ENCODE measurements around the gene RAB3IL1.

RAB3IL1 gene

GRCh38 chr11:61949169-61950034 lies 32.0 kb upstream of the RAB3IL1 start:
- no peaks in the 10 kb centered on the region for H3K9me3 ChIP-seq (replicated peaks in 1 of 11)
- H3K27me3 ChIP-seq: peaks cover 0 to 4% (median 0%) of the 10 kb centered on the region in 11 experiments; a peak in 8 of 22 replicates
- H3K4me3 ChIP-seq: no peak overlapping the region
- peak in 1 of 11 experiments; percentile 9; a peak in 1 of 22 replicates for TF ChIP-seq Cebpa-rat (IDR thresholded peaks at IDR 0.05)
- no peaks in the 10 kb centered on the region for H3K36me3 ChIP-seq
- H3K4me2 ChIP-seq: peak overlapping the region; percentile 2 to 72 (median 31); a peak in 16 of 22 replicates
- H4K20me1 ChIP-seq: no peaks in the 10 kb centered on the region
- peak overlapping the region in 6 of 11 experiments; percentile 3 to 32 (median 10); a peak in 3 of 22 replicates for H3K9ac ChIP-seq
- peak overlapping the region; percentile 10 to 65 (median 34); a peak in 16 of 22 replicates for H3K27ac ChIP-seq
- H3K4me1 ChIP-seq: peaks cover 23 to 73% (median 58%) of the 10 kb centered on the region in 10 experiments

- no peaks in the 10 kb centered on the region for H3K36me3 ChIP-seq
- H3K27ac ChIP-seq: no peak overlapping the region
- H3K9ac ChIP-seq: peak overlapping the region in 1 of 11 experiments; percentile 23; a peak in 1 of 22 replicates
- no peaks in the 10 kb centered on the region for H3K27me3 ChIP-seq
- no peak overlapping the region for H3K4me3 ChIP-seq
- H3K9me3 ChIP-seq (replicated peaks in 1 of 11): no peaks in the 10 kb centered on the region
- H4K20me1 ChIP-seq: no peaks in the 10 kb centered on the region
- H3K4me1 ChIP-seq: peaks cover 29 to 70% (median 53%) of the 10 kb centered on the region in 10 experiments
- peak overlapping the region in 2 of 11 experiments; percentile 21 to 33; a peak in 3 of 22 replicates for H3K4me2 ChIP-seq
- peak in 5 of 11 experiments; percentile 23 to 77 (median 61); a peak in 9 of 22 replicates for TF ChIP-seq Cebpa-rat (IDR thresholded peaks at IDR 0.05)
Measured at GRCh38 chr11:61948505-61948904, 31.1 kb upstream of the RAB3IL1 start.

- Histone ChIP-seq H3K36me3 (no peaks in the 10 kb centered on the region), H3K4me3 (no peak overlapping the region), H3K27me3 (no peaks in the 10 kb centered on the region), H4K20me1 (no peaks in the 10 kb centered on the region), H3K27ac (peak overlapping the region in 4 of 11 experiments; percentile 12 to 56 (median 32); a peak in 8 of 22 replicates), H3K4me1 (peaks cover 29 to 61% (median 48%) of the 10 kb centered on the region in 10 experiments), H3K4me2 (peak overlapping the region; percentile 20 to 74 (median 58); a peak in 21 of 22 replicates), H3K9ac (peak overlapping the region in 6 of 11 experiments; percentile 1 to 45 (median 26); a peak in 7 of 22 replicates), H3K9me3 (replicated peaks in 1 of 11) (no peaks in the 10 kb centered on the region)
- no peak for TF ChIP-seq Cebpa-rat (IDR thresholded peaks at IDR 0.05)
Measured at GRCh38 chr11:61947486-61948210, 30.3 kb upstream of the RAB3IL1 start.

GRCh38 chr11:61946894-61947293 lies 29.5 kb upstream of the RAB3IL1 start:
- Histone ChIP-seq H3K9me3 (replicated peaks in 1 of 11) (no peaks in the 10 kb centered on the region), H3K4me3 (no peak overlapping the region), H4K20me1 (no peaks in the 10 kb centered on the region), H3K4me2 (peak overlapping the region in 9 of 11 experiments; percentile 51 to 74 (median 58); a peak in 12 of 22 replicates), H3K9ac (peak overlapping the region in 1 of 11 experiments; percentile 31; a peak in 2 of 22 replicates), H3K36me3 (no peaks in the 10 kb centered on the region), H3K27ac (peak overlapping the region in 1 of 11 experiments; percentile 32; a peak in 1 of 22 replicates), H3K4me1 (peaks cover 29 to 54% (median 46%) of the 10 kb centered on the region in 10 experiments), H3K27me3 (no peaks in the 10 kb centered on the region)
- no peak for TF ChIP-seq Cebpa-rat (IDR thresholded peaks at IDR 0.05)

GRCh38 chr11:61945191-61945590 lies 27.8 kb upstream of the RAB3IL1 start:
- Histone ChIP-seq H3K36me3 (no peaks in the 10 kb centered on the region), H4K20me1 (no peaks in the 10 kb centered on the region), H3K27ac (no peak overlapping the region), H3K4me2 (0 out of 22 replicates have a peak overlapping the region, but pooled peaks of 1 of the 11 experiments have one; percentile 44), H3K9me3 (replicated peaks in 1 of 11) (no peaks in the 10 kb centered on the region), H3K27me3 (no peaks in the 10 kb centered on the region), H3K4me3 (no peak overlapping the region), H3K4me1 (peaks cover 24 to 44% (median 34%) of the 10 kb centered on the region in 10 experiments), H3K9ac (no peak overlapping the region)
- TF ChIP-seq Cebpa-rat (IDR thresholded peaks at IDR 0.05): no peak

GRCh38 chr11:61940466-61940865 lies 23.1 kb upstream of the RAB3IL1 start:
- H3K9me3 ChIP-seq (replicated peaks in 1 of 11): peaks cover 27 to 39% (median 33%) of the 10 kb centered on the region in 11 experiments

GRCh38 chr11:61935861-61936260 lies 18.5 kb upstream of the RAB3IL1 start:
- H3K9me3 ChIP-seq (replicated peaks in 1 of 11): peaks cover 37 to 53% (median 43%) of the 10 kb centered on the region in 11 experiments
- no peaks in the 10 kb centered on the region for H3K4me1 ChIP-seq
- H3K4me2 ChIP-seq: no peak overlapping the region
- H3K36me3 ChIP-seq: no peaks in the 10 kb centered on the region; a peak in 1 of 22 replicates
- H3K27me3 ChIP-seq: no peaks in the 10 kb centered on the region
- no peak overlapping the region for H3K27ac ChIP-seq
- H3K9ac ChIP-seq: no peak overlapping the region
- H4K20me1 ChIP-seq: no peaks in the 10 kb centered on the region
- TF ChIP-seq Cebpa-rat (IDR thresholded peaks at IDR 0.05): no peak
- no peak overlapping the region for H3K4me3 ChIP-seq

More at GRCh38 chr11:61940466-61940865, 23.1 kb upstream of the RAB3IL1 start:
- Histone ChIP-seq H3K9ac (no peak overlapping the region), H4K20me1 (no peaks in the 10 kb centered on the region), H3K4me2 (no peak overlapping the region), H3K4me1 (peaks cover 0 to 12% (median 8%) of the 10 kb centered on the region in 10 experiments; a peak in 11 of 20 replicates), H3K27me3 (no peaks in the 10 kb centered on the region), H3K4me3 (no peak overlapping the region), H3K36me3 (no peaks in the 10 kb centered on the region; a peak in 1 of 22 replicates), H3K27ac (no peak overlapping the region)
- no peak for TF ChIP-seq Cebpa-rat (IDR thresholded peaks at IDR 0.05)

GRCh38 chr11:61930933-61931332 lies 13.6 kb upstream of the RAB3IL1 start:
- no peaks in the 10 kb centered on the region for H3K36me3 ChIP-seq
- H3K27me3 ChIP-seq: no peaks in the 10 kb centered on the region
- no peak overlapping the region for H3K4me3 ChIP-seq
- H3K4me2 ChIP-seq: no peak overlapping the region
- TF ChIP-seq Cebpa-rat (IDR thresholded peaks at IDR 0.05): no peak
- H4K20me1 ChIP-seq: no peaks in the 10 kb centered on the region
- no peak overlapping the region for H3K9ac ChIP-seq
- H3K9me3 ChIP-seq (replicated peaks in 1 of 11): peaks cover 12 to 35% (median 22%) of the 10 kb centered on the region in 11 experiments
- H3K4me1 ChIP-seq: peaks cover 0 to 19% (median 0%) of the 10 kb centered on the region in 10 experiments; a peak in 6 of 20 replicates
- no peak overlapping the region for H3K27ac ChIP-seq
